CD14-positive monocyte (primary cell): ENCODE data around the gene FRY. TPM values are rescaled to one million over a fixed set of nuclear protein-coding genes. Genes with fewer than 3 reads are reported as not detected.

ENCODE experiments used
- DNase-seq, 3 donors: peaks; one replicate each; pipeline ENCODE4 v3.0.0-alpha.2; 2011 to 2022
- H2AFZ ChIP-seq: 2 replicates; pipeline ENCODE4 v1.6.0; 2012; ENCODE audit warnings: mild to moderate bottlenecking, low read depth, low read length, inconsistent platforms; ENCODE audit not compliant: insufficient read depth, poor library complexity, severe bottlenecking
- H3K27ac ChIP-seq, 2 donors: 1 replicate in 1 of 2; 2 replicates in 1 of 2; pipeline ENCODE4 v1.5.1; 2012 to 2013; ENCODE audit warnings: low read length in 2 of 2, control low read depth in 1 of 2, inconsistent platforms in 1 of 2, low read depth in 1 of 2, mild to moderate bottlenecking in 1 of 2
- H3K27me3 ChIP-seq, 2 donors: one replicate each; pipeline versions ENCODE4 v1.6.0 to v1.6.1; 2011 to 2013; ENCODE audit warnings: low read length in 2 of 2; ENCODE audit not compliant: control insufficient read depth in 2 of 2, insufficient read depth in 2 of 2
- H3K36me3 ChIP-seq, 2 donors: replicated peaks in 1 of 2; 1 replicate in 1 of 2; 2 replicates in 1 of 2; pipeline versions ENCODE4 v1.5.1 to v1.6.1; 2012 to 2013; ENCODE audit warnings: low read length in 2 of 2, control low read depth in 1 of 2, inconsistent platforms in 1 of 2, mild to moderate bottlenecking in 1 of 2; ENCODE audit not compliant: insufficient read depth in 2 of 2, control insufficient read depth in 1 of 2
- H3K4me1 ChIP-seq, 2 donors: 1 replicate in 1 of 2; 2 replicates in 1 of 2; pipeline versions ENCODE4 v1.5.1 to v1.6.1; 2012 to 2013; ENCODE audit warnings: low read length in 2 of 2, control low read depth in 1 of 2, inconsistent platforms in 1 of 2, mild to moderate bottlenecking in 1 of 2, moderate library complexity in 1 of 2; ENCODE audit not compliant: insufficient read depth in 2 of 2, control insufficient read depth in 1 of 2
- H3K4me2 ChIP-seq: replicated peaks from 2 replicates; pipeline ENCODE3; 2012; ENCODE audit warnings: low read length, moderate library complexity, mild to moderate bottlenecking; ENCODE audit not compliant: poor library complexity, severe bottlenecking; ENCODE audit errors: extremely low read depth
- H3K4me3 ChIP-seq, 3 experiments: fragments of 200-600 bp in 1 of 3; sonication (generic) in 1 of 3; replicated peaks in 1 of 3; 1 replicate in 2 of 3; 2 replicates in 1 of 3; pipeline ENCODE4 v1.5.1; 2011 to 2013; ENCODE audit warnings: low read length in 3 of 3, mild to moderate bottlenecking in 3 of 3, control low read depth in 2 of 3, low read depth in 2 of 3, inconsistent platforms in 1 of 3, moderate library complexity in 1 of 3
- H3K79me2 ChIP-seq: 2 replicates; pipeline ENCODE4 v1.6.0; 2012; ENCODE audit warnings: mild to moderate bottlenecking, control low read depth, inconsistent platforms, low read length, moderate library complexity; ENCODE audit not compliant: insufficient read depth
- H3K9ac ChIP-seq: 2 replicates; pipeline ENCODE4 v1.6.0; 2017; ENCODE audit warnings: low read length, mild to moderate bottlenecking; ENCODE audit not compliant: insufficient read depth, poor library complexity, severe bottlenecking
- H3K9me3 ChIP-seq, 2 donors: replicated peaks in 1 of 2; 1 replicate in 1 of 2; 2 replicates in 1 of 2; pipeline versions ENCODE4 v1.5.1 to v1.6.1; 2012 to 2013; ENCODE audit warnings: low read length in 2 of 2, control low read depth in 1 of 2; ENCODE audit not compliant: control insufficient read depth in 1 of 2, insufficient read depth in 1 of 2
- H4K20me1 ChIP-seq: 2 replicates; pipeline ENCODE4 v1.6.0; 2012; ENCODE audit warnings: mild to moderate bottlenecking, low read length, control low read depth, moderate library complexity; ENCODE audit not compliant: insufficient read depth
- H3K27ac Mint-ChIP-seq, 7 donors: one replicate each; pipeline ENCODE4 v1.8.0; 2020; ENCODE audit warnings: mild to moderate bottlenecking in 7 of 7, mixed read lengths in 7 of 7, moderate library complexity in 6 of 7, inconsistent platforms in 2 of 7
- H3K27me3 Mint-ChIP-seq, 3 donors: one replicate each; pipeline ENCODE4 v1.8.0; 2021 to 2022; ENCODE audit warnings: low read depth in 3 of 3, mild to moderate bottlenecking in 3 of 3, mixed read lengths in 3 of 3, moderate library complexity in 3 of 3, inconsistent platforms in 1 of 3
- H3K36me3 Mint-ChIP-seq, 2 donors: one replicate each; pipeline ENCODE4 v1.8.0; 2020; ENCODE audit warnings: mixed read lengths in 2 of 2, inconsistent platforms in 1 of 2, mild to moderate bottlenecking in 1 of 2
- H3K4me1 Mint-ChIP-seq: one replicate; pipeline ENCODE4 v1.8.0; 2020; ENCODE audit warnings: mild to moderate bottlenecking, mixed read lengths
- H3K4me3 Mint-ChIP-seq, 2 donors: one replicate each; pipeline ENCODE4 v1.8.0; 2020; ENCODE audit warnings: mild to moderate bottlenecking in 2 of 2, mixed read lengths in 2 of 2, moderate library complexity in 1 of 2
- H3K9me3 Mint-ChIP-seq, 7 donors: one replicate each; pipeline ENCODE4 v1.8.0; 2020 to 2022; ENCODE audit warnings: mixed read lengths in 7 of 7, mild to moderate bottlenecking in 6 of 7, moderate library complexity in 6 of 7, inconsistent platforms in 2 of 7
- CTCF ChIP-seq: fragments of 200-600 bp; IDR thresholded peaks from one replicate; pipeline ENCODE4 v1.8.0; 2022; ENCODE audit warnings: antibody characterized with exemption, mild to moderate bottlenecking
- WGBS: methylation state at CpG from one replicate; pipeline ENCODE4 v1.1.5; 2013; ENCODE audit warnings: missing lambda C conversion rate; ENCODE audit not compliant: insufficient coverage; 5-methylcytosine and 5-hydroxymethylcytosine counted together
- intact Hi-C, 2 donors: fragments of 100-400 bp; cut with micrococcal nuclease; formaldehyde crosslinking; loops; one replicate each; pipeline versions ENCODE4 v1.15.0 to v1.15.1; 2023
- polyA plus RNA-seq, 3 donors: library from polyadenylated mRNA; depleted of rRNA in 1 of 3; unstranded in 2 of 3; stranded (reverse) in 1 of 3; fragments of 300-500 nt in 2 of 3; fragments of >200 nt in 1 of 3; fragmentation: Illumina TruSeq in 2 of 3; gene quantifications; 1 replicate in 2 of 3; 2 replicates in 1 of 3; pipeline ENCODE4 v1.2.3, GENCODE V29; 2012 to 2021

The FRY gene
- polyA plus RNA-seq, 3 donors: 3.9 to 31.8 (median 5.0) TPM

GRCh38 chr13:32125751-32126150, 94.2 kb downstream of the FRY start:
- WGBS: 0% methylated on average over 1 of the region's 4 CpGs

GRCh38 chr13:32126278-32126677, 94.7 kb downstream of the FRY start:
- peaks cover 25% of the 10 kb centered on the region for H3K4me1 Mint-ChIP-seq
- Histone ChIP-seq H3K4me1 (peaks cover 20 to 29% of the 10 kb centered on the region in 2 donors), H3K36me3 (peaks cover 10 to 51% of the 10 kb centered on the region in 2 donors), H4K20me1 (peaks cover 5% of the 10 kb centered on the region), H3K9ac (no peak overlapping the region), H3K79me2 (peaks cover 34% of the 10 kb centered on the region), H3K4me3 (no peak overlapping the region), H3K4me2 (no peak overlapping the region), H3K9me3 (peaks cover 0 to 4% of the 10 kb centered on the region in 2 donors), H2AFZ (no peak overlapping the region), H3K27ac (peak overlapping the region in 1 of 2 donors; percentile 82), H3K27me3 (no peaks in the 10 kb centered on the region)
- intact Hi-C loops: no loop called here
- H3K27me3 Mint-ChIP-seq: no peaks in the 10 kb centered on the region
- H3K27ac Mint-ChIP-seq: peak overlapping the region; percentile 18 to 72 (median 60)
- no peak overlapping the region for H3K4me3 Mint-ChIP-seq
- peak in 1 of 3 donors; percentile 29 for DNase-seq
- H3K36me3 Mint-ChIP-seq: peaks cover 38 to 52% of the 10 kb centered on the region in 2 donors
- TF ChIP-seq CTCF: no peak
- no CpG with 5 or more reads among the region's 3 CpGs for WGBS
- H3K9me3 Mint-ChIP-seq: peaks cover 1 to 18% (median 12%) of the 10 kb centered on the region in 7 donors

More at GRCh38 chr13:32125751-32126150, 94.2 kb downstream of the FRY start:
- Histone ChIP-seq H3K79me2 (peaks cover 39% of the 10 kb centered on the region), H3K27me3 (no peaks in the 10 kb centered on the region), H2AFZ (no peak overlapping the region), H3K4me2 (peak overlapping the region; percentile 49), H3K27ac (peak overlapping the region in 1 of 2 donors; percentile 82), H3K4me1 (peaks cover 20 to 29% of the 10 kb centered on the region in 2 donors), H4K20me1 (peaks cover 5% of the 10 kb centered on the region), H3K36me3 (peaks cover 6 to 50% of the 10 kb centered on the region in 2 donors), H3K9me3 (peaks cover 0 to 4% of the 10 kb centered on the region in 2 donors), H3K9ac (no peak overlapping the region), H3K4me3 (peak overlapping the region in 2 of 3 experiments; percentile 12 to 14)
- Mint-ChIP-seq H3K27me3 (no peaks in the 10 kb centered on the region), H3K4me1 (peaks cover 25% of the 10 kb centered on the region), H3K4me3 (peak overlapping the region in 1 of 2 donors; percentile 36), H3K36me3 (peaks cover 41 to 52% of the 10 kb centered on the region in 2 donors), H3K9me3 (peaks cover 1 to 21% (median 14%) of the 10 kb centered on the region in 7 donors), H3K27ac (peak overlapping the region; percentile 59 to 90 (median 80))
- peak; percentile 36 to 82 (median 76) for DNase-seq
- no peak for TF ChIP-seq CTCF
- intact Hi-C loops: no loop called here
